Parathyroid adenoma (tissue), 2 donors: ENCODE results near the gene CD3D.

Experiments
- H2AFZ ChIP-seq: fragments of 300-600 bp; sonication (generic); one replicate; pipeline ENCODE4 v1.7.0; 2017; ENCODE audit warnings: antibody characterized with exemption, mild to moderate bottlenecking
- H3K27ac ChIP-seq: fragments of 300-600 bp; sonication (generic); one replicate; pipeline ENCODE4 v1.7.0; 2017
- H3K27me3 ChIP-seq: fragments of 300-600 bp; sonication (generic); one replicate; pipeline ENCODE4 v1.7.0; 2017; ENCODE audit warnings: low read length; ENCODE audit not compliant: control insufficient read depth, insufficient read depth
- H3K36me3 ChIP-seq: fragments of 300-600 bp; sonication (generic); one replicate; pipeline ENCODE4 v1.7.0; 2017; ENCODE audit warnings: low read length; ENCODE audit not compliant: control insufficient read depth, insufficient read depth
- H3K4me1 ChIP-seq: fragments of 300-600 bp; sonication (generic); one replicate; pipeline ENCODE4 v1.7.0; 2017; ENCODE audit warnings: control low read depth
- H3K4me2 ChIP-seq: fragments of 300-600 bp; sonication (generic); one replicate; pipeline ENCODE4 v1.7.0; 2017; ENCODE audit warnings: low read length
- H3K4me3 ChIP-seq: fragments of 300-600 bp; sonication (generic); one replicate; pipeline ENCODE4 v1.7.0; 2017; ENCODE audit warnings: low read depth, low read length
- H3K79me2 ChIP-seq: fragments of 300-600 bp; sonication (generic); one replicate; pipeline ENCODE4 v1.7.0; 2017; ENCODE audit warnings: control low read depth
- H3K9ac ChIP-seq: fragments of 300-600 bp; sonication (generic); one replicate; pipeline ENCODE4 v1.7.0; 2017; ENCODE audit warnings: mild to moderate bottlenecking
- H3K9me3 ChIP-seq: fragments of 300-600 bp; sonication (generic); one replicate; pipeline ENCODE4 v1.7.0; 2017; ENCODE audit warnings: low read length; ENCODE audit not compliant: control insufficient read depth
- TF ChIP-seq, protein P1 (sequence below): fragments of 300-600 bp; sonication (generic); IDR thresholded peaks from one replicate; pipeline ENCODE4 v1.7.0; 2017; ENCODE audit warnings: antibody characterized with exemption, mild to moderate bottlenecking
- donor health status: primary hyperparathyroidism.

The CD3D gene

DNA sequence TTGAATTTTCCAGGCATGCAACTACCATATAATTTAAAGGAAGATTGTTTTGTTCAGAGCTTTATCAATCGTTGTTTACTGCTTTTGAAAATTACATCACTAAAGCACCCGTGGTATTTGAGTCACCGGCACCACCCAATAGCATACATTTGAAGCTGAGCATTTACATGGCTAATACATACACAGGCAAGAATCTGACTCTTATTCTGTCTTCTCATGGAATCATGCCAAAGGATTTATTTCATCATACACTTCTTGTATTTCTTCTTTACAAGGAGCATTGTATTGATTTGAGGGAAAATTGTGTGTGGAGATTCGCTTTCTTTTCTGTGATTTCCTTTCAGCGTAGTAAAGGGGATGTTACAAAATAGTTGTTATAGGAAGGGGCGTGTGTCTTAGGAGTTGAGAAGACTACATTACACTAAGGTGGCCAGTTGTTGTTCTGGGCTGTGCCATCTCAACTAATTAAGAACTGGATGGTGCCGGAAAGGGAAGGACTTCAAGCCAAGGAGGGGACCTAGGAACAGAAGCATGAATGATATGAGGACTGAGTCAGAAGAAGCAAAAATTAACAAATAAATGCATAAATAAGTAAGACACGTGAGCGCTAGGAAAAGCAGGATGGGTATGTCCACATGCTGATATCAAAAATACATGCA is 50.9 kb downstream of the CD3D start:
- H3K4me3 ChIP-seq = no peak overlapping the region
- no peaks in the 10 kb centered on the region for H3K4me1 ChIP-seq
- no peaks in the 10 kb centered on the region for H3K9me3 ChIP-seq
- TF ChIP-seq, protein P1, sequence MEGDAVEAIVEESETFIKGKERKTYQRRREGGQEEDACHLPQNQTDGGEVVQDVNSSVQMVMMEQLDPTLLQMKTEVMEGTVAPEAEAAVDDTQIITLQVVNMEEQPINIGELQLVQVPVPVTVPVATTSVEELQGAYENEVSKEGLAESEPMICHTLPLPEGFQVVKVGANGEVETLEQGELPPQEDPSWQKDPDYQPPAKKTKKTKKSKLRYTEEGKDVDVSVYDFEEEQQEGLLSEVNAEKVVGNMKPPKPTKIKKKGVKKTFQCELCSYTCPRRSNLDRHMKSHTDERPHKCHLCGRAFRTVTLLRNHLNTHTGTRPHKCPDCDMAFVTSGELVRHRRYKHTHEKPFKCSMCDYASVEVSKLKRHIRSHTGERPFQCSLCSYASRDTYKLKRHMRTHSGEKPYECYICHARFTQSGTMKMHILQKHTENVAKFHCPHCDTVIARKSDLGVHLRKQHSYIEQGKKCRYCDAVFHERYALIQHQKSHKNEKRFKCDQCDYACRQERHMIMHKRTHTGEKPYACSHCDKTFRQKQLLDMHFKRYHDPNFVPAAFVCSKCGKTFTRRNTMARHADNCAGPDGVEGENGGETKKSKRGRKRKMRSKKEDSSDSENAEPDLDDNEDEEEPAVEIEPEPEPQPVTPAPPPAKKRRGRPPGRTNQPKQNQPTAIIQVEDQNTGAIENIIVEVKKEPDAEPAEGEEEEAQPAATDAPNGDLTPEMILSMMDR = no peak
- no peak overlapping the region for H3K27ac ChIP-seq
- H3K4me2 ChIP-seq = no peak overlapping the region
- no peak overlapping the region for H2AFZ ChIP-seq
- no peaks in the 10 kb centered on the region for H3K27me3 ChIP-seq
- H3K36me3 ChIP-seq = no peaks in the 10 kb centered on the region
- H3K79me2 ChIP-seq = no peaks in the 10 kb centered on the region
- H3K9ac ChIP-seq = no peak overlapping the region

DNA sequence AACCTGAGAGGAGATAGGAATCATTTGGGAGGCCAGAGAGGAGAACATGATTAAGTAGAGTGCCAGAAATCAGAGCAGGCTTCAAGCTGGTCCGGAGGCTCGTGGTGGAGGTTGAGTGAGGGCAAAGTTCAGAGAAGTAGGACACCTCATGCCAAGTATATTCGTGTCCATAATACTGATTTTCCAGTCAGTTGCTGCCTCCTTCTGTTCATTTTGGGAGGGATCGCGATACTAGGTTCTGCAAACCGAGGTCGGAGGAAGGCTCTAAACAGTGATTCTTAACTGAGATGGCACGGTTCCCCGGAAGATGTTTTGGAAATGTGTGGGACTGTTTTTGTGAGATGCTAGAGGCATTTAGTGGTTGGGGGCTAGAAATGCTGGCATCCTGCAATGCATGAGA is 51.6 kb downstream of the CD3D start:
- Histone ChIP-seq H2AFZ (no peak overlapping the region), H3K4me3 (no peak overlapping the region), H3K4me2 (no peak overlapping the region), H3K79me2 (no peaks in the 10 kb centered on the region), H3K9me3 (no peaks in the 10 kb centered on the region), H3K27me3 (no peaks in the 10 kb centered on the region), H3K4me1 (no peaks in the 10 kb centered on the region), H3K27ac (no peak overlapping the region), H3K9ac (no peak overlapping the region), H3K36me3 (no peaks in the 10 kb centered on the region)
- TF ChIP-seq, protein P1 = peak; percentile 42

DNA sequence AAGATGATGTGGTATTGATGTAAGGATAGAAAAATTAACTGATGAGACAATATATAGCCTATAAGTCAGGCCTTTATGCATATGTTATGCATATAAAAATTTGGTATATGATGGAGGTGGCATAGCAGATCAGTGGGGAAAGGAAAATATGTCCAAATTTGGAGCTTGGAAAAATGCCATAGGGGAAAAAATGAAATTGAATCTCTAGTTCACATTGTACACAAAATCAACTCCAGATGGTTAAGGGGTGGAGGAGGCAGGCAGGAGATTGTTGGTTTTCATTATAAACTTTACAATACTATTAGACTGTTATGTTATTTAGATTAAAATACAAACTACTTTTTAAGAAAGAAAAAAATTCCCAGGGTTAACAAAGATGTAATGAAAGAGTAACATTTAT is 53.1 kb downstream of the CD3D start:
- Histone ChIP-seq H3K4me3 (no peak overlapping the region), H3K9ac (no peak overlapping the region), H3K27ac (no peak overlapping the region), H3K4me2 (no peak overlapping the region), H3K79me2 (no peaks in the 10 kb centered on the region), H2AFZ (no peak overlapping the region), H3K27me3 (no peaks in the 10 kb centered on the region), H3K36me3 (no peaks in the 10 kb centered on the region), H3K9me3 (no peaks in the 10 kb centered on the region), H3K4me1 (no peaks in the 10 kb centered on the region)
- TF ChIP-seq, protein P1 = no peak
